Measurements from ENCODE around the gene NXPH3.

Gene NXPH3

DNA sequence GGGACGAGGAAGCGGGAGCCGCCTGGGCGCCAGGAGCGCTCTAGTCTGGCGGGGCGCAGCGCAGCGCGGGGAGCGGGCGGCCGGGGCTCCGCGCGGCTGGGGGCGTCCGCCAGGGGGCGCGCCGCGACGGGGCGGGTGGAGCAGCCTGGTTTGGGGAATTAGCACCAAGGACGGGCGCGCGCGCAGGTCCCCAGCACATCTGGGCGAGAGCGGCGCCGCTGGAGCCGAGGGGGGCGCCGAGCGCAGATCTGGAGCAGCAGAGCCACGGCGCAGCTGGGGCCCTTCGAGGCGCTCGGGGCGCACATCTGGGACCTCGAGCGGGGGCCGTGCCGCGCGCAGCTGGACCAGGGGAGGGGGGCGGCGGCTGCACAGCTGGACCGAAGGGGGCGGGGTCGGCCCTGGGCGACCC lies at the start of gene NXPH3:
Gene NXPH3, plus strand, starts transcription at position 193 of the 409 bp plus-strand sequence. CDS start 349 bp downstream, outside the sequence.
- Histone ChIP-seq H3K36me3 (replicated peaks; ENCODE audit: low read depth, low read length) (no peaks in the 10 kb centered on the region), H3K4me3 (ENCODE audit: low read length) (no peak within 1 kb of the TSS), H4K20me1 (ENCODE audit: insufficient read depth, low read length) (no peaks in the 10 kb centered on the region), H3K4me2 (ENCODE audit: low read length) (no peak within 1 kb of the TSS), H3K9me3 (ENCODE audit: insufficient read depth, low read length) (no peaks in the 10 kb centered on the region), H3K27me3 (ENCODE audit: low read depth, low read length) (peaks cover 25% of the 10 kb centered on the region), H3K79me2 (ENCODE audit: low read length) (no peaks in the 10 kb centered on the region), H3K9ac (ENCODE audit: low read length) (no peak within 1 kb of the TSS), H3K4me1 (ENCODE audit: low read length) (peaks cover 12% of the 10 kb centered on the region), H3K27ac (ENCODE audit: low read length) (no peak within 1 kb of the TSS), H2AFZ (ENCODE audit: low read depth, low read length) (no peak within 1 kb of the TSS)
- TF ChIP-seq EZH2phosphoT487 (IDR thresholded peaks at IDR 0.05; ENCODE audit: low read depth) = no peak
- no peak for TF ChIP-seq CTCF (IDR thresholded peaks at IDR 0.05; ENCODE audit: low read depth, low read length)

GRCh38 chr17:49527927-49528651 lies 47.6 kb upstream of the NXPH3 start:
- H3K27me3 ChIP-seq (ENCODE audit: low read depth, low read length) = no peaks in the 10 kb centered on the region
- no peak overlapping the region for H3K9ac ChIP-seq (ENCODE audit: low read length)
- H2AFZ ChIP-seq (ENCODE audit: low read depth, low read length) = no peak overlapping the region
- no peaks in the 10 kb centered on the region for H3K79me2 ChIP-seq (ENCODE audit: low read length)
- no peak for TF ChIP-seq CTCF (IDR thresholded peaks at IDR 0.05; ENCODE audit: low read depth, low read length)
- peaks cover 10% of the 10 kb centered on the region for H3K4me1 ChIP-seq (ENCODE audit: low read length)
- H3K27ac ChIP-seq (ENCODE audit: low read length) = no peak overlapping the region
- H3K36me3 ChIP-seq (replicated peaks; ENCODE audit: low read depth, low read length) = no peaks in the 10 kb centered on the region
- H3K9me3 ChIP-seq (ENCODE audit: insufficient read depth, low read length) = no peaks in the 10 kb centered on the region
- H3K4me2 ChIP-seq (ENCODE audit: low read length) = no peak overlapping the region
- H4K20me1 ChIP-seq (ENCODE audit: insufficient read depth, low read length) = no peaks in the 10 kb centered on the region
- H3K4me3 ChIP-seq (ENCODE audit: low read length) = no peak overlapping the region

DNA sequence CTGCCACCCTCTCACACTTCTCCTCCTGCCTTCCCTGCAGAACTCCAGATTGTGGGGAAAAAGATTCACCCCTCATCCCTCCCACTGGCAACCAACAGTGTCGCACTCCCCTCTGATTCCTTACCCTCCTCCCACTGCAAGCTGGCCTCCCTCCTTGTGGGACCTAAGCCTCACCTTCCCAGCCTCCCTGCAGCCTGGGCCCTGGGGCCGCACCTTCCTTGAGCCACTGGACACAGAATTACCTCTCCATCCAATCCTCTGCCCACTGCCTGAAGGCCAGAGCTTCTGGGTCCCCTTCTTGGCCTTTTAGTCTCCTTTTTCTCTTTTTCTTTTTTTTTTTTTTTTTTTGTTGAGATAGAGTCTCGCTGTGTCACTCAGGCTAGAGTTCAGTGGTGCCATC lies 46.7 kb upstream of the NXPH3 start:
- Histone ChIP-seq H3K79me2 (ENCODE audit: low read length) (no peaks in the 10 kb centered on the region), H3K27me3 (ENCODE audit: low read depth, low read length) (no peaks in the 10 kb centered on the region), H3K36me3 (replicated peaks; ENCODE audit: low read depth, low read length) (no peaks in the 10 kb centered on the region), H3K4me1 (ENCODE audit: low read length) (0 out of 2 replicates have a peak, but pooled peaks cover 2% of the 10 kb centered on the region), H3K4me3 (ENCODE audit: low read length) (no peak overlapping the region), H3K9me3 (ENCODE audit: insufficient read depth, low read length) (no peaks in the 10 kb centered on the region), H3K9ac (ENCODE audit: low read length) (no peak overlapping the region), H2AFZ (ENCODE audit: low read depth, low read length) (no peak overlapping the region), H4K20me1 (ENCODE audit: insufficient read depth, low read length) (no peaks in the 10 kb centered on the region), H3K4me2 (ENCODE audit: low read length) (no peak overlapping the region), H3K27ac (ENCODE audit: low read length) (no peak overlapping the region)
- TF ChIP-seq EZH2phosphoT487 (IDR thresholded peaks at IDR 0.05; ENCODE audit: low read depth) (no peak), CTCF (IDR thresholded peaks at IDR 0.05; ENCODE audit: low read depth, low read length) (no peak)

GRCh38 chr17:49530118-49530517 lies 45.6 kb upstream of the NXPH3 start:
- TF ChIP-seq CTCF (IDR thresholded peaks at IDR 0.05; ENCODE audit: low read depth, low read length) (no peak), EZH2phosphoT487 (IDR thresholded peaks at IDR 0.05; ENCODE audit: low read depth) (no peak)
- Histone ChIP-seq H3K4me3 (ENCODE audit: low read length) (no peak overlapping the region), H3K4me1 (ENCODE audit: low read length) (no peaks in the 10 kb centered on the region), H3K36me3 (replicated peaks; ENCODE audit: low read depth, low read length) (no peaks in the 10 kb centered on the region), H3K4me2 (ENCODE audit: low read length) (no peak overlapping the region), H3K9ac (ENCODE audit: low read length) (no peak overlapping the region), H3K9me3 (ENCODE audit: insufficient read depth, low read length) (no peaks in the 10 kb centered on the region), H4K20me1 (ENCODE audit: insufficient read depth, low read length) (no peaks in the 10 kb centered on the region), H3K27me3 (ENCODE audit: low read depth, low read length) (no peaks in the 10 kb centered on the region), H3K27ac (ENCODE audit: low read length) (no peak overlapping the region), H3K79me2 (ENCODE audit: low read length) (no peaks in the 10 kb centered on the region), H2AFZ (ENCODE audit: low read depth, low read length) (no peak overlapping the region)
